Stomach (tissue), 4 donors: ENCODE measurements around the gene DUSP19.

ENCODE experiments used
- POLR2A ChIP-seq, 4 donors: fragments of 450-650 bp; IDR thresholded peaks; one replicate each; pipeline ENCODE4 v1.6.1; 2016; ENCODE audit warnings: antibody characterized with exemption in 4 of 4, control low read depth in 2 of 4, mild to moderate bottlenecking in 1 of 4, moderate library complexity in 1 of 4
- TF ChIP-seq, protein P1 (sequence below), 7 experiments: fragments of 450-650 bp in 4 of 7; fragments of 200-600 bp in 3 of 7; sonication (generic) in 3 of 7; IDR thresholded peaks; one replicate each; pipeline ENCODE4 v1.5.1; 2016 to 2019; ENCODE audit warnings: antibody characterized with exemption in 7 of 7, control low read depth in 2 of 7, mild to moderate bottlenecking in 1 of 7

DNA sequence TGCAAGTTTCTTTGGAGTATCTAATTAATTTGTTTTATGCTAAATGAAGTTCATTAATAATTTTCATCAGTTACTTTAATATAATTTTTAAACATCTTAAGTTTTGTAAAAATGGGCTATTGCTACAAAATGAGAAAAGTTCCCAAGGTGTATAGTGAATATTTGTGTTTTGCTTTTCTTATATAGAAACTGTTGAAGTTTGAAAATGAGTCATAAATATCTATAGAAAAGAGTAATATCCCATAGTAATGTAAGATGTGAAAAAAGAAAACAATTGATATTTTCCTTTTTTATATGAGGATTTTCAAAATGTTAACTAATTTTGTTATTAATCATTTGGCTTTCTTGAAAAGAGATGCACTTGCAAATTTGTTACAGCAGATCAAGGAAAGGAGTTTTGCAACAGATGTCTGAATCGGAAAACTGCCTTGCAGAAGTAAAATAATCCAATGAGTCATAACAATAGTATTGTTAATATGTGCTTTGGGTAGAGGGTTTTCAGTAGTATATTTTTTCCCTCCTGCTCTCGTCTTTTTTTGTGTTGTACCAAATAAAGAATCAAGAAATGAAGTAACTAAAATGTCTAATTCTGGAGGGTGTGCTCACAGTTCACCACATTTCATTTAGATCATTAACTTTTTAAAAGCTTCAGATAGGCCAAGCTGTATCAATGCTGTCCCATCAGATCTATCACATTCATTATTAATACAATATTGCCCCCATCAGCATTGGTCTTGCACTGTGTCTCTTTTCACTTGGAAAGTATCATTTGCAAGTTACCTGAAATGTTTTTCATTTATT, 15.5 kb downstream of the DUSP19 start:
- no peak for TF ChIP-seq POLR2A (IDR thresholded peaks at IDR 0.05)
- TF ChIP-seq, protein P1, sequence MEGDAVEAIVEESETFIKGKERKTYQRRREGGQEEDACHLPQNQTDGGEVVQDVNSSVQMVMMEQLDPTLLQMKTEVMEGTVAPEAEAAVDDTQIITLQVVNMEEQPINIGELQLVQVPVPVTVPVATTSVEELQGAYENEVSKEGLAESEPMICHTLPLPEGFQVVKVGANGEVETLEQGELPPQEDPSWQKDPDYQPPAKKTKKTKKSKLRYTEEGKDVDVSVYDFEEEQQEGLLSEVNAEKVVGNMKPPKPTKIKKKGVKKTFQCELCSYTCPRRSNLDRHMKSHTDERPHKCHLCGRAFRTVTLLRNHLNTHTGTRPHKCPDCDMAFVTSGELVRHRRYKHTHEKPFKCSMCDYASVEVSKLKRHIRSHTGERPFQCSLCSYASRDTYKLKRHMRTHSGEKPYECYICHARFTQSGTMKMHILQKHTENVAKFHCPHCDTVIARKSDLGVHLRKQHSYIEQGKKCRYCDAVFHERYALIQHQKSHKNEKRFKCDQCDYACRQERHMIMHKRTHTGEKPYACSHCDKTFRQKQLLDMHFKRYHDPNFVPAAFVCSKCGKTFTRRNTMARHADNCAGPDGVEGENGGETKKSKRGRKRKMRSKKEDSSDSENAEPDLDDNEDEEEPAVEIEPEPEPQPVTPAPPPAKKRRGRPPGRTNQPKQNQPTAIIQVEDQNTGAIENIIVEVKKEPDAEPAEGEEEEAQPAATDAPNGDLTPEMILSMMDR (IDR thresholded peaks at IDR 0.05): peak in 2 of 7 experiments; percentile 21 to 39
